NCI-H146 treated with DMSO at 0.1 percent for 48 hours (cell line): Measurements from ENCODE around the gene GOT1.

ENCODE experiments used
- DNase-seq: peaks from one replicate; lab custom pipeline; 2025; ENCODE audit not compliant: unreplicated experiment; lab: John Stamatoyannopoulos, UW

Gene GOT1

GRCh38 chr10:99430451-99431189, at the start of gene GOT1:
Gene GOT1, minus strand, starts transcription at chr10:99430624. Its CDS starts 59 bp downstream, at chr10:99430565.
- DNase-seq: peak; percentile 98

- no peak for DNase-seq
Measured at GRCh38 chr10:99470327-99470726, 39.9 kb upstream of the GOT1 start.

GRCh38 chr10:99467236-99467999, 37.0 kb upstream of the GOT1 start:
- DNase-seq: no peak

- DNase-seq: no peak
Measured at GRCh38 chr10:99466632-99467223, 36.3 kb upstream of the GOT1 start.

- DNase-seq: no peak
Measured at GRCh38 chr10:99461230-99461629, 30.8 kb upstream of the GOT1 start.

- no peak for DNase-seq
Measured at GRCh38 chr10:99460070-99460469, 29.6 kb upstream of the GOT1 start.

GRCh38 chr10:99459217-99459616, 28.8 kb upstream of the GOT1 start:
- DNase-seq: no peak

GRCh38 chr10:99457813-99458212, 27.4 kb upstream of the GOT1 start:
- DNase-seq: no peak

- DNase-seq: no peak
Measured at GRCh38 chr10:99456931-99457288, 26.5 kb upstream of the GOT1 start.

GRCh38 chr10:99456207-99456930, 25.9 kb upstream of the GOT1 start:
- DNase-seq: no peak

- DNase-seq: no peak
Measured at GRCh38 chr10:99451981-99452380, 21.6 kb upstream of the GOT1 start.

- no peak for DNase-seq
Measured at GRCh38 chr10:99451499-99451788, 21.0 kb upstream of the GOT1 start.

GRCh38 chr10:99450624-99451498, 20.4 kb upstream of the GOT1 start:
- no peak for DNase-seq

GRCh38 chr10:99450156-99450555, 19.7 kb upstream of the GOT1 start:
- no peak for DNase-seq

GRCh38 chr10:99449023-99449422, 18.6 kb upstream of the GOT1 start:
- no peak for DNase-seq

- no peak for DNase-seq
Measured at GRCh38 chr10:99444383-99445045, 14.1 kb upstream of the GOT1 start.

GRCh38 chr10:99443500-99443899, 13.1 kb upstream of the GOT1 start:
- DNase-seq: no peak

- DNase-seq: no peak
Measured at GRCh38 chr10:99442394-99442793, 12.0 kb upstream of the GOT1 start.

GRCh38 chr10:99438890-99439289, 8.5 kb upstream of the GOT1 start:
- no peak for DNase-seq

- DNase-seq: peak; percentile 53
Measured at GRCh38 chr10:99435986-99436638, 5.7 kb upstream of the GOT1 start.
